ENCODE measurements around the gene ARMH1.
"Not testable (repeated sequence)": the region's sequence is repeated elsewhere in the genome, so short reads cannot be mapped to it uniquely, and the experiment has no call there.

- TF ChIP-seq EZH2 (IDR thresholded peaks at IDR 0.05; ENCODE audit: insufficient read depth, poor library complexity, severe bottlenecking); EZH2phosphoT487 (IDR thresholded peaks at IDR 0.05; ENCODE audit: insufficient read depth, low read depth): not testable (repeated sequence)
Observed at GRCh38 chr1:44738953-44739306, 64.4 kb downstream of the ARMH1 start.
